ENCODE measurements around the gene PGAM5.

DNA sequence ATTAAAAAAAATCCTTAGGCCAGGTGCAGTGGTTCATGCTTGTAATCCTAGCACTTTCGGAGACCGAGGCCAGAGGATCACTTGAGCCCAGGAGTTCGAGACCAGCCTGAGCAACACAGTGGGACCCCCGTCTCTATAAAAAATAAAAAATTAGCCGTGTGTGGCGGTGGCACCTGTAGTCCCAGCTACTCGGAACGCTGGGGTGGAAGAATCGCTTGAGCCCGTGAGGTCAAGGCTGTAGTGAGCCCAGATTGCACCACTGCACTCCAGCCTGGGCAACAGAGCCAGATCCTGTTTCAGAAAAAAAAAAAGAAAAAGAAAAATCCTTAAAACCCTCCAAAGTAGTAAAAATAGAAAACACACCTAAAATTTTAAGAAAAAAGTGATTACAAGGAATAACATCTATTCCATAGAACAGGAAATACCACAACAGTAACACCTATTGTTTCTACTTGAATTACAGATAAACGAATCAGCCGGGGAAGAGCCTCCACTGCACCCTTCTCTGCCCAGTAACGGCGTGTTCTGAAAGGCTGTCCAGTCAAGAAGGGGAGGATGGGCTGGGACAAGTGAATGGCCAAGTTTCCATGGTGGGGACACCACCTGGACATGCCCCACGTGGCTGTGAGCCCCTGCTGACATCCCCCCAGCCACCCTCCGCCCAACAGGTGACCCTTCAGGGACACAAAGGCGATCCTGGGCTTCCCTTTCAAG, 41.3 kb upstream of the PGAM5 start:
- TF ChIP-seq, protein P1, sequence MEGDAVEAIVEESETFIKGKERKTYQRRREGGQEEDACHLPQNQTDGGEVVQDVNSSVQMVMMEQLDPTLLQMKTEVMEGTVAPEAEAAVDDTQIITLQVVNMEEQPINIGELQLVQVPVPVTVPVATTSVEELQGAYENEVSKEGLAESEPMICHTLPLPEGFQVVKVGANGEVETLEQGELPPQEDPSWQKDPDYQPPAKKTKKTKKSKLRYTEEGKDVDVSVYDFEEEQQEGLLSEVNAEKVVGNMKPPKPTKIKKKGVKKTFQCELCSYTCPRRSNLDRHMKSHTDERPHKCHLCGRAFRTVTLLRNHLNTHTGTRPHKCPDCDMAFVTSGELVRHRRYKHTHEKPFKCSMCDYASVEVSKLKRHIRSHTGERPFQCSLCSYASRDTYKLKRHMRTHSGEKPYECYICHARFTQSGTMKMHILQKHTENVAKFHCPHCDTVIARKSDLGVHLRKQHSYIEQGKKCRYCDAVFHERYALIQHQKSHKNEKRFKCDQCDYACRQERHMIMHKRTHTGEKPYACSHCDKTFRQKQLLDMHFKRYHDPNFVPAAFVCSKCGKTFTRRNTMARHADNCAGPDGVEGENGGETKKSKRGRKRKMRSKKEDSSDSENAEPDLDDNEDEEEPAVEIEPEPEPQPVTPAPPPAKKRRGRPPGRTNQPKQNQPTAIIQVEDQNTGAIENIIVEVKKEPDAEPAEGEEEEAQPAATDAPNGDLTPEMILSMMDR (IDR thresholded peaks at IDR 0.05; ENCODE audit: insufficient read depth, low read length, poor library complexity, severe bottlenecking) = no peak
- no peak for TF ChIP-seq EZH2phosphoT487 (conservative IDR thresholded peaks at IDR 0.05; ENCODE audit: low read length)

All from SU-DHL-6 (cell line).